Cardiac muscle cell (in vitro differentiated cells and primary cell): Measurements from ENCODE around the gene MGMT. TPM values are rescaled to one million over a fixed set of nuclear protein-coding genes. Genes with fewer than 3 reads are reported as not detected.

Experiments used
- DNase-seq, 2 donors: peaks; one replicate each; pipeline versions ENCODE4 v3.0.0 to v3.0.0-alpha.2; 2010 to 2017; ENCODE audit warnings: low read depth in 1 of 2, low spot score in 1 of 2
- H3K27ac ChIP-seq: fragments of 200-600 bp; sonication (generic); 2 replicates; pipeline ENCODE4 v1.5.1; 2016
- H3K27me3 ChIP-seq: fragments of 200-600 bp; sonication (generic); 2 replicates; pipeline ENCODE4 v1.6.0; 2016; ENCODE audit warnings: control low read depth
- H3K36me3 ChIP-seq: fragments of 200-600 bp; sonication (generic); 2 replicates; pipeline ENCODE4 v1.5.1; 2016; ENCODE audit warnings: control low read depth
- H3K4me1 ChIP-seq: fragments of 200-600 bp; sonication (generic); 2 replicates; pipeline ENCODE4 v1.8.1; 2017; ENCODE audit warnings: low read depth, mild to moderate bottlenecking, mixed run types
- H3K4me3 ChIP-seq: fragments of 200-600 bp; sonication (generic); 2 replicates; pipeline ENCODE4 v1.5.1; 2016; ENCODE audit warnings: mild to moderate bottlenecking
- H3K9me3 ChIP-seq: fragments of 200-600 bp; sonication (generic); 2 replicates; pipeline ENCODE4 v1.5.1; 2017; ENCODE audit warnings: low read depth, mild to moderate bottlenecking, control low read depth
- polyA plus RNA-seq: library from polyadenylated mRNA; unstranded; fragments of >200 nt; fragmentation: Nextera tagmentation; extraction: Ambion mirVana; gene quantifications from 2 replicates; pipeline ENCODE4 v1.2.1, GENCODE V29; 2016
- total RNA-seq: library from RNA; depleted of rRNA; stranded (reverse); fragments of >200 nt; gene quantifications from 2 replicates; pipeline ENCODE4 v1.2.3, GENCODE V29; 2016
- TF ChIP-seq, protein P1 (sequence below): IDR thresholded peaks from 2 replicates; pipeline ENCODE4 v1.5.1; 2012; ENCODE audit warnings: low read depth, mild to moderate bottlenecking, low read length

Gene MGMT
- total and polyA plus RNA-seq, 2 experiments from 2014 or later: 21.8 to 28.0 TPM

DNA sequence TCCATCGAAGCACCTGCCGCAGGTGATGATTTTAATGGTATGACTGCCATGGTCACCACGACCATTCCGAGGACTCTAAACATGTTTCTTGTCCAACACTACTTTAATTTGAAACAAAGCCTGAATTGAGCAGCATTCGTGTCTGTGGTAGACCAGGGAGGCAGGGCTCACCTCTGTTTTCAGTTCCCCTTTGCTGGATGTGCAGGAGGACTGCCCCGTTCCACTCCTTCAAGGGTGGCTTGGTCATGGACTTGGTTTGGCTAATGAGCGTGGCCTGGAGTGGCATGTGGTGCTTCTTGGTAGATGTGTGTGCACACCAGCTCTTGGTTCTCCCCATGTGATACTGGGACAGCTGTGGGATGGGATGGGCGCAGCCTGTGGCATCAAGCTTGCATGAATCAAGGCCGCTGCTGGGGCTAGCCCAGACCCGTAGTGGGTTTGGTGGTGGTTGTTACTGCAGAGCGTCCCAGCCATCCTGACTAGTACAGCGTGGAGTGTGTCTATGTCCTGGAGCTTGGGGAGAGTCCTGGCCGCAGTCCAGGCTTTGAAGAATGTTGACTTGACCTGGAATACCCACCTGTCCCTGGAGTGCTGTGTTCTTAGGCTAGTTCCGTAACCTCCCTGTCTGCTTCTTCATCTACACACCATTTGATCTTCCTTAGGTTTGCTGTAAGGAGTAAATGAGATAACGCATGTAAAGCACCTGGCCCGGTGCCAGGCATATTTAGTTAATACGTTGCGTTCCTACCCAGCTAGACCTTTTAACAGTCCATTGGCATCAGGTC, 34.8 kb downstream of the MGMT start:
- no peaks in the 10 kb centered on the region for H3K27me3 ChIP-seq
- no peak overlapping the region for H3K27ac ChIP-seq
- DNase-seq: no peak
- H3K4me1 ChIP-seq: no peaks in the 10 kb centered on the region
- no peaks in the 10 kb centered on the region for H3K9me3 ChIP-seq
- TF ChIP-seq, protein P1, sequence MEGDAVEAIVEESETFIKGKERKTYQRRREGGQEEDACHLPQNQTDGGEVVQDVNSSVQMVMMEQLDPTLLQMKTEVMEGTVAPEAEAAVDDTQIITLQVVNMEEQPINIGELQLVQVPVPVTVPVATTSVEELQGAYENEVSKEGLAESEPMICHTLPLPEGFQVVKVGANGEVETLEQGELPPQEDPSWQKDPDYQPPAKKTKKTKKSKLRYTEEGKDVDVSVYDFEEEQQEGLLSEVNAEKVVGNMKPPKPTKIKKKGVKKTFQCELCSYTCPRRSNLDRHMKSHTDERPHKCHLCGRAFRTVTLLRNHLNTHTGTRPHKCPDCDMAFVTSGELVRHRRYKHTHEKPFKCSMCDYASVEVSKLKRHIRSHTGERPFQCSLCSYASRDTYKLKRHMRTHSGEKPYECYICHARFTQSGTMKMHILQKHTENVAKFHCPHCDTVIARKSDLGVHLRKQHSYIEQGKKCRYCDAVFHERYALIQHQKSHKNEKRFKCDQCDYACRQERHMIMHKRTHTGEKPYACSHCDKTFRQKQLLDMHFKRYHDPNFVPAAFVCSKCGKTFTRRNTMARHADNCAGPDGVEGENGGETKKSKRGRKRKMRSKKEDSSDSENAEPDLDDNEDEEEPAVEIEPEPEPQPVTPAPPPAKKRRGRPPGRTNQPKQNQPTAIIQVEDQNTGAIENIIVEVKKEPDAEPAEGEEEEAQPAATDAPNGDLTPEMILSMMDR: no peak
- H3K4me3 ChIP-seq: no peak overlapping the region
- H3K36me3 ChIP-seq: no peaks in the 10 kb centered on the region

DNA sequence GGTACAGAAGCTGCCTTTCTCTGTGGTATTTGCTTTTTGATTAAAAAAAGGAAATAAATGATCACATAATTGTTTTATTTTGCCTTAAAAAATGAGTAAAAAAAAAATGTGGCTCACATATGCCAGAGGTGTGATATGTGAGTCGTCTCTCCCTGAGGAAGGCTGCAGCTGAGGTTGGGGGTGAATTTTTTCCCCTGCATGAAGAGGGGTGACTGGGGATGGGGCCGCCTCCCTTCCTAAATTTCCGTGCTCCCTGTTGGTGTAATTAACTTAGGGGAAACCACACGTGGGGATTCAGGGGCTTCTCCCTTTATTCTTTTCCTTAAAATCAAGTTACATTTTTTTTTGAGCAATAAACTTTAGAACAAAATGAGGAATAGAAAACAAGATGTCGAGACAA, 35.4 kb downstream of the MGMT start:
- Histone ChIP-seq H3K9me3 (no peaks in the 10 kb centered on the region), H3K27me3 (no peaks in the 10 kb centered on the region), H3K4me3 (no peak overlapping the region), H3K4me1 (no peaks in the 10 kb centered on the region), H3K36me3 (no peaks in the 10 kb centered on the region), H3K27ac (no peak overlapping the region)
- TF ChIP-seq, protein P1: no peak
- DNase-seq: no peak

DNA sequence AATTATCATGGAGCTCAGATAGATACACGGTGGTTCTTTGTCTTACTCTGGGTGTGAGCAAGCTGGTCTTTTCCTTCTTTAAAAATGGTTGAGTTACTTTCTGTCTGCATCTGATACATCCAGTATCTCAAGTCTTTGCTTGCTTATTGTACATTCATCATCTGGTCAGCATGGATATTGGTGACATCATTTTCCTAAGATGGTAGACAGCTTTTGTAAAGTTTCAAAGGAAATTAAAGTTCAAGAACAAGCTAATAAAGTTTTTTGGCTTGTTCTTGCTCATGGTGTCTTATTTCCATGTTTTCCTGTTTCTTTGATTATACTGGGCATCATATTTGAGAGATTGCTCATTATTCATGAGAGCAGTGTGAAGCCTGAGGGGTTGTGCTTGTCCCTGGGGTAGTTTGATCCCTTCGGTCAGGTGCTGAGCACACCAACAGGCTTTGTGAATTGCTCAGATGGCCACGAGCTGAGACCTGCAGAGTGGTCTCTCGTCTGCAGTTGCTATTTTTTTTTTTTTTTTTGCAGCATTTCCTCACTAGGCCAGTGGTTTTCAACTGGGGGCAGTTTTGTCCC, 38.5 kb downstream of the MGMT start:
- TF ChIP-seq, protein P1: no peak
- Histone ChIP-seq H3K4me3 (no peak overlapping the region), H3K27ac (no peak overlapping the region), H3K36me3 (no peaks in the 10 kb centered on the region), H3K27me3 (no peaks in the 10 kb centered on the region), H3K9me3 (no peaks in the 10 kb centered on the region), H3K4me1 (no peaks in the 10 kb centered on the region)
- DNase-seq: no peak

DNA sequence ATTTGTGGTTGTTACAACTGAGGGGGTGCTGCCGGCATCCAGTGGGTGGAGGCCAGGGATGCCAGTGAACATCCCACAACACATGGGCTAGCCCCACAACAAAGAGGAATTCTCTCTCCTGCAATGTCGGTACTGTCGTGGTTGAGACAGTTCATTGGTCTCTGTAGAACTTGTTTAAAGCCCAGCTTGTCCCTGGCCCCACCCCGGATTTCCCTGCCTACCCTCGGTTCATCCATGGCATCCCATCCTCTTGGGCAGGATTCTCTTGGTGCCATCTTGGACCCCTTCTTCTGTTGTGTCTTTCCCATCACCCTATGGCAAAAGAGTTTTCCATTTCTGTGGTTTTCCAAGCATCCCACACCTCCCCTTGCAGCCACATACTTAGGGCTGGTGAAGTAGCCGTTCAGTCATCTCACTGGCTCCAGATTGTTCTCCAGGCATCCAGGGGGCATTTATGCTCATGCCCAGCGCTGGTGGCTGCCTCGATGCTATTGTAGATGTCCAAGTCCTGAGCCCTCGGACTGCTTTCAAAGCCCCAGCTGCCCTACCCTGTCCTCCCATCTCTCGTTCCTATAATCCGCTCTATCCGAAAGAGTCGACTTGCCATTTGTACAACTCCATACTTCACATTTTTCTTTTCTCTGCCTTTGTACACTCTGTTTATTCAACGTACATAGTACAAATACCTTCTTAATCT, 39.2 kb downstream of the MGMT start:
- H3K9me3 ChIP-seq: no peaks in the 10 kb centered on the region
- no peak overlapping the region for H3K4me3 ChIP-seq
- no peaks in the 10 kb centered on the region for H3K36me3 ChIP-seq
- no peaks in the 10 kb centered on the region for H3K4me1 ChIP-seq
- no peak overlapping the region for H3K27ac ChIP-seq
- no peak for DNase-seq
- no peaks in the 10 kb centered on the region for H3K27me3 ChIP-seq
- TF ChIP-seq, protein P1: no peak

DNA sequence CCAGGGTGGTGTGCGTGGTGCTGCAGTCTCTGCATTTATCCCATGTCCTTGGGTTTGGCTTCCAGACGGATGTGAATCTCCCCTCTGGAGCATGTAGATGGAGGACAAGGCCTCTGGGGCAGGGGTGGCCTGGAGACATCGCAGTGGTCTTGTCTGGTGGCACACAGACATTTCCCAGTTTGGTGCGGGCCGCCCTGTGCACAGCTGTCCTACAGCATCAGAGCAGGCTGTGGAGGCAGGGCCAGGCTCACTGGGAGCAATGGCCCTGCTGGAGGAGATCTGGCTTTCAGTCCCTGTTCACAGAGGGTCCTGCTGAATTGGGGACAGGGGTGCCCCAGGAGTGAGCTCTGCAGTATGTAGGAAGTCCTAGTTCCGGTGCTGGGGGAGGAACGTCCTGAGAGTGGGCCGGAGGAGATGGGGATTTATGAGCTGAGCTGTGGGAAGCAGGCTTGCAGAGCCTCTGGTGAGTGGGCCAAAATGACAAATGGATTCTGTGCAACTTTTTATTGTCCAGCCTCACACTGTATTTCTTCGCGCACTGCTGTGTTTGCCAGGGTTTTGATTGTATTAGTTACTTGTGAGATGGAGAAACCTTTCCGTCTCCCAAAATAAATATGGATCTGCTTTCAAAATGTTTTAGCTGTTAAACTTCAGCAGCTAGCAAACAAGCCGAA, 40.3 kb downstream of the MGMT start:
- Histone ChIP-seq H3K4me1 (no peaks in the 10 kb centered on the region), H3K9me3 (no peaks in the 10 kb centered on the region), H3K4me3 (no peak overlapping the region), H3K27me3 (no peaks in the 10 kb centered on the region), H3K36me3 (no peaks in the 10 kb centered on the region), H3K27ac (no peak overlapping the region)
- no peak for DNase-seq
- TF ChIP-seq, protein P1: no peak
